GM15510 (cell line): ENCODE results near the gene CCL8.

Experiments used
- POLR2A ChIP-seq: IDR thresholded peaks from 3 replicates; pipeline ENCODE4 v1.6.1; 2011; ENCODE audit warnings: borderline replicate concordance; ENCODE audit not compliant: insufficient read length; ENCODE audit errors: extremely low read depth

The CCL8 gene

DNA sequence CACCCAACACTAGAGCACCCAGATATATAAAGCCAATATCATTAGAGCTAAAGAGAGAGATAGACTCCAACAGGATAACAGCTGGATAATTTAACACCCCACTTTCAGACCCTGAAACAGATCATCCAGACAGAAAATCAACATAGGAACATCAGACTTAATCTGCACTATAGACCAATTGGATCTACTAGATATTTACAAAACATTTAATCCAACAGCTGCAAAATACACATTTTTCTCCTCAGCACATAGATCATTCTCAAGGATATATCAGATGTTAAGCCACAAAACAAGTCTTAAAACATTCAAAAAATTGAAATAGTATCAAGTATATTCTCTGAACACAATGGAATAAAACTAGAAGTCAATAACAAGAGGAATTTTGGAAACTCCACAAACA is 33.0 kb downstream of the CCL8 start:
- TF ChIP-seq POLR2A: no peak

DNA sequence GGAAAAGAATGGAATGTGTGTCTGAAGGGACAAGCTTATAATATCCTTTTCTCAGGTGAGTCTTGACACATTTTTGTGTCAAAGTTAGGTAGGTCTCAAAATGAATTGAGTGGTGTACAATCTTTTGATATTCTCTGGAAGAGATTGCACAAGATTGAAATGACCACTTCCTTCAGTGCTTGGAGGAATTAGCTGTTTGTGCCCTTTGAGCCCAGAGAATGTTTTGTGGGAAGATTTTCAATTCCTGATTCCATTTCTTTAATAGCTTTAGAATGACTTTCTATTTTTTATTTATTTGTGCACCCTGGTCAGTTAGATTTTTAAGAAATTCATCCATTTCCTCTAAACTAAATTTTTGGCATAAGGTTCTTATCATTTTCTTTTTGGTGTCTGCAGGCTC is 35.4 kb downstream of the CCL8 start:
- TF ChIP-seq POLR2A: no peak

- no peak for TF ChIP-seq POLR2A
Observed at GRCh38 chr17:34356194-34356593, 37.0 kb downstream of the CCL8 start, which contains the start of gene CCL13. Gene CCL13, plus strand, starts transcription at chr17:34356480. Its CDS starts 47 bp downstream, at chr17:34356527.

DNA sequence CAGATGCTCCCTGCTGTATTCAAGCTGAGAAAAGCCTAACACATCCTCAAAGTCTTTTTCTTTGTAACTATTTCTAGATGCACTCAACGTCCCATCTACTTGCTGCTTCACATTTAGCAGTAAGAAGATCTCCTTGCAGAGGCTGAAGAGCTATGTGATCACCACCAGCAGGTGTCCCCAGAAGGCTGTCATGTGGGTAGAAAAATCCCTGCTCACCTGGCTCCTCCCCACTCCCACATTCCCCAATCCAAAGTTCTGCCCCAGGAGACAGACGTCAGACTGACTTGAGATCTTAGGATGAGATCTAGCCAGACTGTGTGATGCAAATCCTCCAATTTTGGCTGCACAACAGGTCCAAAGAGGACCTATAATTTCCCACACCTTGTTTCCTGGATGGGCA is 38.2 kb downstream of the CCL8 start:
- no peak for TF ChIP-seq POLR2A

DNA sequence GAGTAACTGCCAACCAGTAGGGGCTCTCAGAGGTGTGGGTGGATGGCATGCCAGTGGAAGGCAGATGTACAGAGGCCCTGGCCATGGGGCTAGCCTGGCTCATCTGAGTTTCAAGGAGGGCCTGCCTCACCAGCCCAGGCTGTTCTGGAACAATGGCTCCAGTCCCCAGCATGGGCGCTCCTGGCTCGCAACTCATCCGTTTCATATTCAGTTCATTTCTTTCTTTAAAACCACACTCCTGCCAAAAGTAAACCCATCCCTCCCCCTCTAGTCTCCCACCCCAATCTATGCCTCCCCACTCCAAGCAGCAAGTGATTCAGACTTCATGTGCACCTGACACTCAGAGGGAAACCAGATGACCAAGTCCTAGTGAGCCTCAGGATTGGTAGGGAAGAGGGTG is 39.4 kb downstream of the CCL8 start:
- TF ChIP-seq POLR2A: no peak

DNA sequence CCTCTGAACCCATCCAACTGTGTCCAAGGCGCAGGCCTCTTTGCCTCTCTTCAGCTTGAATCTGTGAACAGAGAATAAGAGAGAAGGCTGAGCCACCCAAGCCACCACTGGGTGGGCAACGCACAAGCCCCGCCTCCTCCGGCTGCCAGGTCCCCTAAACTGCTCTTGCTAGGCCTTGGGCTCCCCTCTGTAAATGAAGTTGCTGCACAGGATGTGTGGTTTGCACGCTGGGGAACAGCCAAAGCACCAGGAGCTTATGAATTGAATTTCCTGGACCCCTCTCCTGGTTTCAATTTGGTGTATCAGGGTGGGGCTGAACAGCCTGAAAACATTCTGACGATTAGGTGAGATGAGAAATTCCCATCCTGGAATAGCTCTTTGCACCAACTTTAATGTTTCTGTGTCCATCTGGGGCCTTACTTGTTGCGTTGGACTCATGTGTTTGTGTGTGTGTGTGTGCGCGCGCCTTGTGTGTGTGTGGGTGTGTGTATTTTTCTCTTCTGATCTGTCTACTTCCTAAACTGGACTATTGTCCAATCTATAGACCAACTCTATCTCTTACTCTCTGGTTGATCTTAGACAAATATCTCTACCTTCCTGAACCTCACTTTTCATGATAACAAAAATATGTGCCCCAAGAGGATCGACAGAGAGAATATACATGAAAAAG is 41.5 kb downstream of the CCL8 start:
- no peak for TF ChIP-seq POLR2A

GRCh38 chr17:34361478-34362061 is 42.3 kb downstream of the CCL8 start:
- TF ChIP-seq POLR2A: no peak

- TF ChIP-seq POLR2A: no peak
Observed at GRCh38 chr17:34363183-34363661, 44.0 kb downstream of the CCL8 start, which contains the start of gene CCL1. Gene CCL1, minus strand, starts transcription at chr17:34363233. Its CDS starts 72 bp downstream, at chr17:34363161.

GRCh38 chr17:34364751-34365150 is 45.5 kb downstream of the CCL8 start:
- TF ChIP-seq POLR2A: no peak

DNA sequence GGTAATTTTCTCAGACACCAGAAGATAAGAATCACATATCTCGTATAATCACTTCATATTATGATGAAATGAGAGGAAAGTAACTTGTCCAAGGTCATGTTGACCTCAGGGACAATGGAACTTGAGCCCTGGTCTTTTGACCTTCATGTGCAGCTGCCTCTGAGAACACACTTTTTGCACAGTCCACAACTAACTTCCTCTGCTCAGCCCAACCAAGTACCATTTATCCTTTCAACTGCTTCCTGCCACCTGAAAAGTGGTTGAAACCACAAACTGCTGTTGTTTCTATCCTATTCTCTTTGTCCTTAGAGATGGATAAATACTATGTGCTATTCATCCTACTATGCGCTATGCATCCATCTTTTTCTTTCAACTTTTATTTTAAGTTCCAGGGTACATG is 46.1 kb downstream of the CCL8 start:
- TF ChIP-seq POLR2A: no peak

DNA sequence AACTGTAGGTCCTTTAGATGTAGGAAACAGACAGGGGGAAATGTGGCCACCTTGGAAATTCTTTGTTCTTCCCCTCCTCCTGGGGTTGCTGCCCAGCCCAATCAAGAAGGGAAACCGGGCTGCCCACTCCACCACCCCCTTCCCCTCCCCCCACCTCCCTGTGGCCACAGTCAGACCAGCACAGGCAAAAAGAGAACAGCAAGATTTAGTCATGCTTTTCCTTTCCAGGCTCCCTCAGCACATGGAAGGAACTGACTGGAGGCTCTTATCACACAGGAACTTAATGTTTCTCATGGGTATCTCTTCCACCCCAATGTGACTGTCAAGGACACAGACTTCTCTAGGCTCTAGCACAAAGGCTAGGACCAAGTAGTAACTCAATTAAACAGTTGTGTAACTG is 46.8 kb downstream of the CCL8 start:
- no peak for TF ChIP-seq POLR2A

DNA sequence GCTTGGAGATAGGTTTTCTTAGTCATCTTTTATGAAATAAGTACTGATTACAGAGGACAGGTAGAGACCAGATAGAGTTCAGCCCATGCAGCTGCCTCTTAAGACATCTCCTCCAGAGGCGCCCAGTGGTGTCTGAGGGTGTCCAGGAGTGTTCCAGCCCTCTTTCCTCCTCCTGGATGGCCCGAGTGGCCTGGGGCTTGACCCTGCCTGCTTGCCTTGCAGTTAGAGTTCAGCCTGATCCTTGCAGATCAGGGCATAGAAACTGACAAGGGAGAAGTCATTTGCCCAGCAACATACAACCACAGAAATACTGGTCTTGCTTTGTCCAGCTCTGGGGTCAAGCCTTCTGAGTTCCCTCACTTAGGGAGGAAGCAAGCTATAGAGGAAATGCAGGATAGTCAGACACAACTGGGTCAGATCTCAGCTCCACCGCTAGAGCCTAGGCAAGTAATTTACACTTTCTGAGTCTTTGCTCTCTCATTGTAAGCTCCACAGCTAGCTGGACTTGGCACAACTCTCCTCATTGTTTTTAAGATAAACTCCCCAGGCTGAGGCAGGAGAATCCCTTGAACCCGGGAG is 47.4 kb downstream of the CCL8 start:
- no peak for TF ChIP-seq POLR2A

DNA sequence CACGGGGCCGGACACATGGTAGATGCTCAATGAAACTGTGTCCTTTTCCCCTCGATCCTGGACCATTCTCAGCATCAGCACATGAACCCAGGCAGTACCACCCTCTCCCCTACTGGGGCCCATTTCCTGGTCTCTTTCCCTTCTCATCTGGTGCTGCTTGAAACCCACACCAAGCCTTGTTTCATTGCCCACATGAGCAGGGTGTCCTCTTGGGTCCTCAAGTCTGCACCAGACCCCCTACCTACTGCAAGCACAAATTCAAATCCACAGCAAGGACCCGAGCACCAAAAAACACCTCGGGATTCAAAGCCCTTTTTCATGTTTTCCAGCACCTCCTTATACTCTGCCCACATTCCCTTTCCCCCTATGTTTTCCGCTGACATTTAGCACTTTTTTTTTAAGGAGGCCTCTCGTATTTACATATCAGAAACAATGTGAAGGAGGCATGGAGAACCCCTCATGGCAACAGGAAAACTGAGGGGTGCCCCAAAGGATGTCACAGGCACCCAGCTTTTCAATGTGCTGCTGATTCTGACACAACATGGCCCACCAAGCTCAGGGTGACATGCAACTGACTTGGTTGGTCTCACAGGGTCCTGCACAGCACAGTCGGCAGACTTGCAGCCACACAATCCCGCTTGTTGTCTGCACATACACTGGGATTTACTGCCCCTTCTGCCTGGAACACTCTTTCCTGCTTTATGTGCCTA is 48.4 kb downstream of the CCL8 start:
- no peak for TF ChIP-seq POLR2A

GRCh38 chr17:34368196-34368945 is 49.1 kb downstream of the CCL8 start:
- TF ChIP-seq POLR2A: no peak
